ENCODE data around the gene CAMK2B.
A peak's percentile ranks its signal among the peaks of the same experiment; 100 is the strongest.

CAMK2B gene

DNA sequence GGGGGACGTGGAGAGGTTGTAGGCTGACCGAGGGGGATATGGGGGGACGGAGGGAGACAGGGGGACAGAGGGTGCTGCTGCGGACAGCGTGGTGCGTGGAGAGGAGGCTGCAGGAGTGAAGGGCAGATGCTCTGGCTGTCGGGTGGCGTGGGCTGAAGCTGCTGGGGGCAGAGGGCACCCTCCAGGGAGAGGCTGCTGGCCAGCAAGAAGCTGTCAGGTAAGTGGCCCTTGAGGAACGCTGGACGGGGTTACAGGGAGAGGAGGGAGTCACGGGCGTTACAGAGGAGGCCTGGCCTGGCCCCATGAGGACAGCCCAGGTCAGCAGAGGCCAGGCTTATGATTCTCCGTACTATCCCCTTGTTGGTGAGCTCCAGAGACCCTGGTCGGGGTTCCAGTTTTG, 97.5 kb downstream of the CAMK2B start:
- no peak for DNase-seq

DNA sequence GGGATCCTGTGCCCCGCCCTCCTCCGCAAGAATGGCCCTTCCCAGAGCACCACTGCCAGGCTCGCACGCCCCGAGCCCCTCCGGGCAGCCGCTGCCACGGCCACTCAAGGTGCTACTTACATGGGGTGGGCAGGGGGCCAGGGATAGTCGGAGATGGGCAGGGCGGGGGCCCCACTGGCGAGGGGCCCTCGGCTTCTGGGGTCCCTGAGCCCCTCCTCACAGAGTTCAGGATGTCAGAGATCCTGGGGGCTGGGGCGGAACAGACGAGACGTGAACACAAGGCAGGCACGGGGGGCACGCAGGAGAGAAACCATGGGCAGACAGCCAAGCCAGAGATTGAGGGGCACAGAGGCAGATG, 99.0 kb downstream of the CAMK2B start:
- DNase-seq: no peak

DNA sequence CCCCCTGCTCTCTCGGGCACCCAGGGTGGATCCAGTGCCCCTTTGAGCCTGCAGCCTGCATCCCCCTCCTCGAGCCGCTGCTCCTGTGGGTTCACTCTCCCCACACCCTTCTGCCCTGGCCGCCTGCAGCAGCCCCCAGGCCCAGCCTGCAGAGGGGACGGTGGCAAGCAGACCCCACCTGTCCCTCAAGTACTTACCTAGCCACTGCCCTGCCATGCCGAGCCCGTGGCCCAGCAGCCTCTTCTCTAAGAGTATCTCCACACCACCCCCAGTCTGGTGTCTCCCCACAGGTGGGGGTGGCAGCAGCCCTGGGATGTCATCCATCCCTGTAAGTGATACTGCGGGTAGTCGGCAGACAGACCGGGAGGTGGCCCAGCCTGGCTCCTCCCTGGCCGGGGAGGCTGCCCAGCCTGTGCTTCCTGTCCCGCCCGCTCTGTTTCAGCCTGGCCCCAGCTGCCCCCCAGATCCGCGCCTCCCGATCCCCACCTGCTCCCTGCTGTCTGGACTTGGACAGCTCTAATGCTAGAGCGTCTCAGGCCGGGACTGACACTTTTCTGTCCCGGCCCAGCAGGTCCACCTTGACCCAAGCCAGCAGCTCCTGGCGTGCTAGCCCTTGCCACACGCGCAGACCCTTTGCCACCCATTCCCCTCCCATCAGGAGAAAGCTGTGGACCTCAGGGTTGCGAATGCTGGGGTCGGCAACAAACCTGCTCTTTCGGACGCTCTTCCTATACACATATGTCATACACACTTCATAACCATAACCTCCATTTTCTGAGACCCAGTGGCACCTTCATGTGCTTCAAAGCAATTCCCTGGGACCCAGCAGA, 99.6 kb downstream of the CAMK2B start:
- no peak for DNase-seq

- no peak for DNase-seq
These were observed 100.3 kb downstream of the CAMK2B start for GRCh38 chr7:44224974-44225565.

DNA sequence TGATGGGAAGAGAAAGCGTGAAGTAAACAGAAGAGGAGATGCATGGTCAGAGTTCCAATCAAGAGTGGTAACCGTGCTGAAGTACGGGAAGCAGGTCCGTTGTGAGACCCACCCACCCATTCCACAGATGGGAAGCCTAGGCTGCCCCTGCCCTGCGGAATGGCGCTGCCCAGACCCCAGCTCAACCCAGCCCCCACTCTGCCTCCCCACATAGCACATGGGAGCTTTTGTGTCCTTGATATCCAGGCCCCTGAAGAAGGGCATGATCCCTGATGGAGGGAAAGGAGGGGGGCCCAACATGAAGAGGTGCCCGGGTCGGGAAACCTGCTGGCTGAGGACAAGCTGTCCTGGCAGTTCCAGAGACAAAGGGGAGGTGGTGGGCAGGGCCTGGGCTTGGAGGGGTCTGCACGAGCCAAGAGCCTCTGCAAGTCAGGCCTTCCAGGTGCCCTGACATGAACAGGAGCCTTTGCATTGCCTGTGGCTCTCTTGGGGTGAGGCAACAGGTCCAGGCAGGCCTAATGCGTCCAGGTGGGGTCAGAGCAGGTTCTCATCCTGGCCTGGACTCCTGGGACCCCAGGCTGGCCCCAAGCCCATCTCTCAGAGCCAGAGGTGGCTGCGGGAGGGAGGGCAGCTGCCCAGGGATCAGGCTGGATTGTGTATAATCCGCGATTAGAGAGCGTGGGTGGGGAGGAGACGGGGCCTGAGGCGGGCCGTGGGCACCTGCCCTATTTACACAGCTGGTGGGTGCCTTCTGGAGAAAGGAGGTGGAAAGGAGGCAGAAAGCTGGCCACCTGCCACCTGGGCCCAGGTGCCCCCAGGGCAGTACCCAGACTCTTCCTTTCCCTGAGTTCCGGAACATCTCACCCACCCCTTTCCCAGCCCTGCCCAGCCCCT, 101.1 kb downstream of the CAMK2B start:
- no peak for DNase-seq

GRCh38 chr7:44223362-44224079, 101.9 kb downstream of the CAMK2B start:
- DNase-seq: no peak

- DNase-seq: no peak
These were observed 102.6 kb downstream of the CAMK2B start for GRCh38 chr7:44222776-44223261.

DNA sequence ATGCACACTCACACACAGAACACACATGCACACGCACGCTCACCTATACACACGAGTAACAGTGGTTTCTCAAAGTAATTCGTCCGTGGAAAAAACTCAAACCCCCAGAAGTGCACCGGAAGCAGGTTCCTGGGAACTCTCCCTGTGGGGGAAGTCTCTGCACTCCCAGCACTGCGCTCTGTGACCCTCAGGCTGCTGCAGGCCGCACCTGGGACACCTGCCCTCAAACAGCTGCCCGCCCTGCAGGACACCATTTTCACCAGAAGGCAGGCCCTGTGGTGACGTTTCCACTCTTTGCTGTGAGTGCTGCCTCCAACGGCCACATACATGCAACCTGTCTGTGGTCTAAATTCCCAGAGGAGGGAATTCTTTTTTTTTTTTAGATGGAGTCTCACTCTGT, 103.3 kb downstream of the CAMK2B start:
- no peak for DNase-seq

GRCh38 chr7:44221231-44221791, 104.1 kb downstream of the CAMK2B start:
- DNase-seq: no peak

DNA sequence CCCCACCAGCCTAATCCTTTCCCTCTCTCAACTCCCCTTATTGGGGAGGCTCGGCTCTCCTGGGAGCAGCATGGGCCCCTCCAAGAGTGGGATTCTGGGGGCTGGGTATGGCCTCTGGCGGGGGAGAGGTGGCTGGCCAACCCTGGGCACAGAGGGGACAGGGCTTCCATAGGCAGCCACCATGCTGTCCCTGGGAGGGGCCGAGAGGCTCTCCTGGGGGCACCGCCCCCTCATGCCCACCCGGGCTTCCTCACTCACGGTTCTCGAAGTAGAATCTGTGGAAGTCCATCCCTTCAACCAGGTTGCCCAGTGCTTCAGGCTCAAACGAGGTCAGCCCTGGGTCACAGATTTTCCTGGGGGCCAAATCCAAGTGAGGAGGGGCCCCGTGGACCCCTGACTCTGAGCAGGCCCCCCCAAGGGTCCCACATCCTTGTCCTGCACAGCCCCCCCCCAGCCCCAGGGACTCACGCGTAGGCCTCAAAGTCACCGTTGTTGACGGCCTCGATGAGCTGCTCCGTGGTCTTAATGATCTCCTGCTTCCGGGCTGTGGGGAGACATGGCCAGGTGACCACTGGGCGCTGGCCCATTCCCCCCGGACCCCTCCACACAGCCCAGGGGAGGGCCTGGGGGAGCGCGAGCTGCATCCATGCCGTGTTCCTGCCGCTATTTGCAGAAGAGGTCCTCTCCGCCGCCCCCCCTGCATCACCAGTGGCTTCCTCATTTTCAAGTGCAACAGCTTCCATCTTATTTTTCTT, 104.9 kb downstream of the CAMK2B start:
- no peak for DNase-seq

- DNase-seq: no peak
These were observed 105.4 kb downstream of the CAMK2B start for GRCh38 chr7:44220046-44220357.

GRCh38 chr7:44219371-44220045, 105.9 kb downstream of the CAMK2B start:
- DNase-seq: no peak

GRCh38 chr7:44218418-44219201, 106.8 kb downstream of the CAMK2B start:
- peak; percentile 70 for DNase-seq

- no peak for DNase-seq
These were observed 107.5 kb downstream of the CAMK2B start for GRCh38 chr7:44217852-44218402.

GRCh38 chr7:44217223-44217714, 108.1 kb downstream of the CAMK2B start:
- DNase-seq: no peak

- no peak for DNase-seq
These were observed 108.7 kb downstream of the CAMK2B start for GRCh38 chr7:44216521-44217222.

GRCh38 chr7:44216019-44216418, 109.4 kb downstream of the CAMK2B start:
- DNase-seq: no peak

- DNase-seq: no peak
These were observed 109.9 kb downstream of the CAMK2B start for GRCh38 chr7:44215531-44215930.

DNA sequence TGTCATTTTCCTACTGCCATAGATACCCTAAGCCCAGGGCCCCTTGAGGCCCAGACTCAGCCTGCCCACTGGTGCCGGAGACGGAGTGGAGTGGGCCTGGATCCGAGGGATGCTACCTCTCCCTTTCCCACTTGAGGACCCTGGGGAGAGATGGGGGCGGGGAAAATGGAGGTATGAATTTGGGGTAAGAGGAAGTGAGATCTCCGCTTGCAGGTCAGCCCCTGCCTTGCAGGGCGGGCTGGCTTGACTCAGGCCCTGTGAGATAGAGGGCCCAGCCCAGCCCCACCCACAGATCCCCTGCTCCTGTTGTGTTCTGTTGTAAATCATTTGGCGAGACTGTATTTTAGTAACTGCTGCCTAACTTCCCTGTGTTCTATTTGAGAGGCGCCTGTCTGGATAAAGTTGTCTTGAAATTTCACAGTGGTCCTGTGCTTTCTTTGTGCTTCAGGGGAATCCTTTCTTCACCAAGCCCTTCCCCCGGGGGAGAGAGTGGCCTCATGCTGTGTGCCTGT, 111.5 kb downstream of the CAMK2B start:
- no peak for DNase-seq

Data from femur (tissue), 1 donor.